ENCODE data around the gene EMILIN2. TPM values are rescaled to one million over a fixed set of nuclear protein-coding genes. Genes with fewer than 3 reads are reported as not detected.
A peak's percentile ranks its signal among the peaks of the same experiment; 100 is the strongest.
"Not testable (repeated sequence)": the region's sequence is repeated elsewhere in the genome, so short reads cannot be mapped to it uniquely, and the experiment has no call there.

The EMILIN2 gene
- total RNA-seq, result 10 to 100 TPM; 13.3 to 19.6 (median 18.3) TPM
- long read RNA-seq, donor 1, full-length matches to known transcripts, result 9 of 14 reads
- long read RNA-seq, donor 1, partial matches to known transcripts, result 3 of 14 reads
- long read RNA-seq, donor 1, other reads (novel, unspliced or antisense), result 2 of 14 reads
- long read RNA-seq, donor 2, partial matches to known transcripts, result 0 of 1 reads
- long read RNA-seq, donor 2, other reads (novel, unspliced or antisense), result 0 of 1 reads

DNA sequence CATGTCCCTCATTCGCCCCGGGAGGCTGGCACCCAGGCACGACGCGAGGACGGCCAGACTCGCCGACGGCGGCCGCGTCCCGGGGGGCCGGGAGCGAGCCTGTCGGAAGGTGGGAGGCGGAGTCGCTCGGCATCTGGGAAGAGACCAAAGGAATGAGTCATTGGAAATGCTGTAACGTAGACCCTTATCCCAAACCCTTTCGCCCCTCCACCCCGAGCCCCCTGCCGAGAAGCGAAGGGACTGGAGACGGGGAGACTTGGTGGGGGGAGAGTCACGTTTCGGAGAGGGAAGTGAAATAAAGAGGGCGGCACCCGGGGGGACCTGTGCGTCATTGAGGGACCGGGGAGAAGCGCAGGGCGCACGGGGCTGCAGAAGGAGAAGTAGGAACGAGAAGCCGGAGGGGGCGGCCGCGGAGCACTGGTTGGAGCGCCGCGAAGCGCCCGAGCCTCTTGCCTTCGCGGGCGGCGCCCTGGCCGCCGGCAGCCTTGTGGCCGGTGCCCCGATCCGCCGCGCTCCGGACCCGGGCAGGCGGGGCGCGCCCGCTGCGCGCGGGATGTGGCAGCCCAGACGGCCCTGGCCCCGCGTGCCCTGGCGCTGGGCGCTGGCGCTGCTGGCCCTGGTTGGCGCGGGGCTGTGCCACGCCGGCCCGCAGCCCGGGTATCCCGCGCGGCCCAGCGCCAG is at the start of gene EMILIN2:
EMILIN2 (plus strand) TSS at position 371 of the 681 bp plus-strand sequence; CDS start at position 554, 183 bp downstream.
- TF ChIP-seq, protein P1, sequence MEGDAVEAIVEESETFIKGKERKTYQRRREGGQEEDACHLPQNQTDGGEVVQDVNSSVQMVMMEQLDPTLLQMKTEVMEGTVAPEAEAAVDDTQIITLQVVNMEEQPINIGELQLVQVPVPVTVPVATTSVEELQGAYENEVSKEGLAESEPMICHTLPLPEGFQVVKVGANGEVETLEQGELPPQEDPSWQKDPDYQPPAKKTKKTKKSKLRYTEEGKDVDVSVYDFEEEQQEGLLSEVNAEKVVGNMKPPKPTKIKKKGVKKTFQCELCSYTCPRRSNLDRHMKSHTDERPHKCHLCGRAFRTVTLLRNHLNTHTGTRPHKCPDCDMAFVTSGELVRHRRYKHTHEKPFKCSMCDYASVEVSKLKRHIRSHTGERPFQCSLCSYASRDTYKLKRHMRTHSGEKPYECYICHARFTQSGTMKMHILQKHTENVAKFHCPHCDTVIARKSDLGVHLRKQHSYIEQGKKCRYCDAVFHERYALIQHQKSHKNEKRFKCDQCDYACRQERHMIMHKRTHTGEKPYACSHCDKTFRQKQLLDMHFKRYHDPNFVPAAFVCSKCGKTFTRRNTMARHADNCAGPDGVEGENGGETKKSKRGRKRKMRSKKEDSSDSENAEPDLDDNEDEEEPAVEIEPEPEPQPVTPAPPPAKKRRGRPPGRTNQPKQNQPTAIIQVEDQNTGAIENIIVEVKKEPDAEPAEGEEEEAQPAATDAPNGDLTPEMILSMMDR (IDR thresholded peaks at IDR 0.05), result no peak
- Histone ChIP-seq H3K4me3 (no peak within 1 kb of the TSS), H3K9me3 (no peaks in the 10 kb centered on the region), H3K4me1 (ENCODE audit: low read depth) (peaks cover 19% of the 10 kb centered on the region), H3K36me3 (ENCODE audit: low read depth) (no peaks in the 10 kb centered on the region)
- DNase-seq (peak; percentile 57 to 83 (median 62)), ATAC-seq (peak; percentile 63)
- intact Hi-C loops (cut with DNase I, micrococcal nuclease), result no loop called here

DNA sequence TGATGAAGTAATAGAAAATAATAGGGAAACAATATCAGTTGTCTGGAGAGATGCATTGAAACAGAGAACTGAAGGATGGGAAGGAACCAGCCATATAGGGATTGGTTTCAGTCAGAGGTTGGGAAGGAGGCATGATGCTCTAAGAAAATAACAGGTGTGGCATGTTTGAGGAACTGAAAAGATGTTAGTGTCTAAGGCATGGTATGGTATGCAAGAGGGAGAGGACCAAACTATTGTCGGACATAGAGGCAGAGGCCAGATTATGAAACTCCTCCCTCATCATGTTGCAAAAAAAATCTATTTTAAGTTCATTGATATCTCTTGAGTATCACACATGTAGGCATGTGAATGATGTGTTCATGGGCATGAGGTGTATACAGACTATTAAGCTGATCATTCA is 48.9 kb upstream of the EMILIN2 start:
- TF ChIP-seq, protein P1 (IDR thresholded peaks at IDR 0.05), result no peak
- intact Hi-C loops (cut with DNase I, micrococcal nuclease), result no loop called here
- Histone ChIP-seq H3K4me1 (ENCODE audit: low read depth) (no peaks in the 10 kb centered on the region), H3K4me3 (no peak overlapping the region), H3K9me3 (no peaks in the 10 kb centered on the region), H3K36me3 (ENCODE audit: low read depth) (no peaks in the 10 kb centered on the region)
- ATAC-seq (no peak), DNase-seq (no peak)

DNA sequence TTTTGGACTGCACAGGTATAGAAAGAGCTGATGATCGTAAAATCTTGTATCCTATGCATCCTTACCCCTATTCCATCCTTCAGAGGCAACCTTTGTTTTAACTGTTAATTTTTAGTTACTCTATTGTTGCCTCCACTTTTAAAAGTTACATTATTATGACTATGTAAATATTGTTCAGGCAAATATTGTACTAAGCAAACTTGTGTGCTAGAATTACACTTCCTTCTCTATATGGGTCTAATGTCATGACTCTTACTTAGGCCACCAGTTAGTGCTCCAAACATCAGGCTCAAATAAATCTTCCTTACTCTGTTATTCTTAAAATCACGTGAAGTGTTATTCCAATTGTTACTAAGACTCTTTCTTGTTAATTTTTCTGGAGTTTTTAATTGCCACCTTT is 47.4 kb upstream of the EMILIN2 start:
- TF ChIP-seq, protein P1 (IDR thresholded peaks at IDR 0.05), result no peak
- Histone ChIP-seq H3K4me3 (no peak overlapping the region), H3K4me1 (ENCODE audit: low read depth) (no peaks in the 10 kb centered on the region), H3K36me3 (ENCODE audit: low read depth) (no peaks in the 10 kb centered on the region), H3K9me3 (no peaks in the 10 kb centered on the region)
- DNase-seq, result no peak
- ATAC-seq, result peak; percentile 67
- intact Hi-C loops (cut with DNase I, micrococcal nuclease), result no loop called here

DNA sequence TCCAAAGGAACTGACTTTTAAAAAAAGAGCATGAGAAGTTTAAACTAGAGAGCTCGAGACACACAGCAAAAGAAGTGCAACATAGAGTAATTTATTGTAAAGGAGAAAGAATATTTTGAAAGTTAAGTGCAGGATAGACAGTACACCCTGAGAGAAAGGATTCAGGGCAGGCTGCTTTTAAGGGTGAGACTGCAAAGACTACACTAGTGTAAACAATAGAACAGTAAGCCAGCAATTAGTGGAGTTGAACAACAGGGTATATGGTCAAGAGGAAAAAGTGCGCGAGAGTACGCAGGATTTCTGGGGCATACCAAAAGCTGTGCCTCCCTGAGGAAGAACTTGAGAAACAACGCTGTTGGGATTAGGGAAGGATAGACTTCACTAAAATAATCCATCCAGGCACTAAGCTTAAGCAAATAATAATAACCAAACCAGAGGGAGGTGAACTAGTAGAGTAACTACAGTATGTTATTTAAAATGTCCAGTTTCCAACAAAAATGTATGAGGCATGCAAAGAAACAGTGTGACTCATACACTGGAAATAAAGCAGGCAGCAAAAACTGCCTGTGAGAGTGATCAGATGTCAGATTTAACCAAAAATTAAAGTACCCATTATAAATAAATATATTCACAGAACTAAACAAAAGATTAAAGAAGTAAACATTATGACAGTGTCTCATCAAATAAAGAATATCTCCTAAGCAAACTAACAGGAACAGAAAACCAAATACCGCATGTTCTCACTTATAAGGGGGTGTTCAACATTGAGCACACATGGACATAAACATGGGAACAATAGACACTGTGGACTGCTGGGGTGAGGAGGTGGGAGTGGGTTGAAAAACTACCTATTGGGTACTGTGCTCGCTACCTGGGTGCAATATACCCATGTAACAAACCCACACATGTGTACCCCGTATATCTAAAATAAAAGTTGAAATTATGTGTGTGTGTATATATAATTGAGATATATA is 40.5 kb upstream of the EMILIN2 start:
- DNase-seq (no peak), ATAC-seq (no peak)
- Histone ChIP-seq H3K9me3 (peaks cover 4% of the 10 kb centered on the region), H3K4me1 (ENCODE audit: low read depth) (no peaks in the 10 kb centered on the region), H3K4me3 (no peak overlapping the region), H3K36me3 (ENCODE audit: low read depth) (no peaks in the 10 kb centered on the region)
- TF ChIP-seq, protein P1 (IDR thresholded peaks at IDR 0.05), result no peak
- intact Hi-C loops (cut with DNase I, micrococcal nuclease), result no loop called here

DNA sequence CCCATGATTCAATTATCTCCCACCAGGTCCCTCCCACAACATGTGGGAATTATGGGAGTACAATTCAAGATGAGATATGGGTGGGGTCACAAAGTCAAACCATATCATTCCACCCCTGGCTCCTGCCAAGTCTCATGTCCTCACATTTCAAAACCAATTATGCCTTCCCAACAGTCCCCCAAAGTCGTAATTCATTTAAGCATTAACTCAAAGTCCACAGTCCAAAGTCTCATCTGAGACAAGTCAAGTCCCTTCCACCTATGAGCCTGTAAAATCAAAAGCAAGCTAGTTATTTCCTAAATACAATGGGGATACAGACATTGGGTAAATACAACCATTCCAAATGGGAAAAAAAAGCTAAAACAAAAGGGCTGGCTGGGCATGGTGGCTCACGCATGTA is 38.2 kb upstream of the EMILIN2 start:
- intact Hi-C loops (cut with DNase I, micrococcal nuclease); DNase-seq: not testable (repeated sequence)

DNA sequence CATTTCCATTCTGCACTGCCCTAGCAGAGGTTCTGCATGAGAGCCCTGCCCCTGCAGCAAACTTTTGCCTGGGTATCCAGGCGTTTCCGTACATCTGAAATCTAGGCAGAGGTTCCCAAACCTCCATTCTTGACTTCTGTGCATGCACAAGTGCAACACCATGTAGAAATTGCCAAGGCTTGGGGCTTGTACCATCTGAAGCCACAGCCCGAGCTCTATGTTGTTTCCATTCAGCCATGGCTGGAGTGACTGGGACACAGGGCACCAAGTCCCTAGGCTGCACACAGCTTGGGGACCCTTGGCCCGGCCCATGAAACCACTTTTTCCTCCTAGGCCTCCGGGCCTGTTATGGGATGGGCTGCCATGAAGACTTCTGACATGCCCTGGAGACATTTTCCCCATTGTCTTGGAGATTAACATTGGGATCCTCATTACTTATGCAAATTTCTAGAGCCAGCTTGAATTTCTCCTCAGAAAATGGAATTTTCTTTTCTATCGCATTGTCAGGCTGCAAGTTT is 37.1 kb upstream of the EMILIN2 start:
- H3K36me3 ChIP-seq (ENCODE audit: low read depth); DNase-seq; ATAC-seq; H3K4me3 ChIP-seq; H3K4me1 ChIP-seq (ENCODE audit: low read depth); intact Hi-C loops (cut with DNase I, micrococcal nuclease); H3K9me3 ChIP-seq: not testable (repeated sequence)

More for the DNA sequence above, 38.2 kb upstream of the EMILIN2 start:
- not testable (repeated sequence) for H3K4me1 ChIP-seq (ENCODE audit: low read depth); H3K9me3 ChIP-seq; H3K36me3 ChIP-seq (ENCODE audit: low read depth); H3K4me3 ChIP-seq; ATAC-seq
